Endothelial cell of umbilical vein (primary cell): ENCODE data around the gene FOXL3.

ENCODE experiments used
- CTCF ChIP-seq, 2 donors: IDR thresholded peaks; 1 replicate in 1 of 2; 2 replicates in 1 of 2; pipeline ENCODE4 v1.5.1; 2011; ENCODE audit warnings: low read length in 2 of 2, mild to moderate bottlenecking in 2 of 2, moderate library complexity in 2 of 2, control low read depth in 1 of 2, inconsistent platforms in 1 of 2, low read depth in 1 of 2; ENCODE audit not compliant: insufficient read depth in 1 of 2; ENCODE audit errors: extremely low read depth in 1 of 2
- EZH2 ChIP-seq: IDR thresholded peaks from 2 replicates; pipeline ENCODE4 v1.6.1; 2012; ENCODE audit warnings: borderline replicate concordance, low read depth, mild to moderate bottlenecking, moderate library complexity, low read length, inconsistent platforms; ENCODE audit not compliant: severe bottlenecking
- FOS ChIP-seq: IDR thresholded peaks from 2 replicates; pipeline ENCODE4 v1.6.1; 2011; ENCODE audit warnings: mild to moderate bottlenecking, low read length, moderate library complexity, borderline replicate concordance; ENCODE audit not compliant: insufficient read depth
- GATA2 ChIP-seq: IDR thresholded peaks from 2 replicates; pipeline ENCODE4 v1.7.0; 2011; ENCODE audit warnings: low read depth, mild to moderate bottlenecking, moderate library complexity, mixed read lengths, low read length; ENCODE audit not compliant: insufficient read length, insufficient read depth
- JUN ChIP-seq: IDR thresholded peaks from 2 replicates; pipeline ENCODE4 v1.6.1; 2011; ENCODE audit warnings: borderline replicate concordance, low read depth; ENCODE audit not compliant: insufficient read length, insufficient read depth
- MYC ChIP-seq: IDR thresholded peaks from one replicate; pipeline ENCODE4 v1.6.1; 2011; ENCODE audit warnings: mild to moderate bottlenecking, low read depth, low read length
- POLR2A ChIP-seq: IDR thresholded peaks from 2 replicates; pipeline ENCODE4 v1.6.1; 2012; ENCODE audit warnings: low read depth, mild to moderate bottlenecking, control low read depth, low read length
- POLR2AphosphoS5 ChIP-seq: IDR thresholded peaks from 2 replicates; pipeline ENCODE4 v1.6.1; 2012; ENCODE audit warnings: low read depth, mild to moderate bottlenecking, control low read depth, low read length, moderate library complexity; ENCODE audit not compliant: insufficient read depth
- TF ChIP-seq, protein P1 (sequence below): IDR thresholded peaks from 2 replicates; pipeline ENCODE4 v1.6.1; 2011; ENCODE audit not compliant: insufficient read depth, insufficient read length

DNA sequence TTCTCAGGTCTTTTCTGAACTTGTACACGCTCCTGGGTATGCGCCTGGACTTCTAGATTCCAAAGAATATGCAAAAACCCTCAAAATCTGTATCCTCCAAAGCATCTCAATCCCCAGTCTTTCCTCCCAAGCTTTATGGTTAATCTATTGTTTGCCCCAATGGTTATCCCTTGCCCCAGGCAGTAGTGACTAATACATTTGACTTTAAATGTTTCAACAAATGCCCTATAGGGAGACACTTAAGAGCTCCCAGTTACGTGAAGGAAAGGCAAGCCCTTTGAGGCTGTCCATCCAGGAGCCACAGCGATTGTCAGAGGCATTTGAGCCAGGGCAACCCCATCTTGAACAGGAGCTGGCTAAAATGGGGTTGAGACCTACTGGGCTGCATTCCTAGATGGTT lies 12.7 kb upstream of the FOXL3 start:
- TF ChIP-seq CTCF (IDR thresholded peaks at IDR 0.05; ENCODE audit: extremely low read depth in 1 of 2, insufficient read depth in 1 of 2, low read depth in 1 of 2, low read length in 2 of 2): no peak
- no peak for TF ChIP-seq GATA2
- TF ChIP-seq EZH2: no peak
- no peak for TF ChIP-seq POLR2A
- TF ChIP-seq, protein P1, sequence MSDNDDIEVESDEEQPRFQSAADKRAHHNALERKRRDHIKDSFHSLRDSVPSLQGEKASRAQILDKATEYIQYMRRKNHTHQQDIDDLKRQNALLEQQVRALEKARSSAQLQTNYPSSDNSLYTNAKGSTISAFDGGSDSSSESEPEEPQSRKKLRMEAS: no peak
- no peak for TF ChIP-seq MYC
- no peak for TF ChIP-seq POLR2AphosphoS5
- TF ChIP-seq JUN: no peak
- no peak for TF ChIP-seq FOS
